ENCODE results near the gene ATP1A4.

DNA sequence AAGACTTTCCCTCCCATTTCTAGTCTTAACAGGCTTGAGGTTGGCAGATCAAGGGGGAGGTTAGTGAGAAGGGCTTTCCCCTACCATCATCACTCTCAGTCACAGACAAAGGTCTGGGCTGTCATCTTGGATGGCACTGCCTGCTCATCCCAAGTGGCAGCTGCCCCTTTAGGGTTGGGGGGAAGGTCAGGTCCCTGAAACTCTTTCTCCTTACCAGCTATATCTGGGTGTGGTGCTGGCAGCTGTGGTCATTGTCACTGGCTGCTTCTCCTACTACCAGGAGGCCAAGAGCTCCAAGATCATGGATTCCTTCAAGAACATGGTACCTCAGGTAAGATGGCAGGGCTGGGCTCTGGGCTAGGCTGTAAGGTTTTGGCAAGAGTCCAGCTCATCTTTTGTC is 27.7 kb upstream of the ATP1A4 start:
- TF ChIP-seq, protein P1, sequence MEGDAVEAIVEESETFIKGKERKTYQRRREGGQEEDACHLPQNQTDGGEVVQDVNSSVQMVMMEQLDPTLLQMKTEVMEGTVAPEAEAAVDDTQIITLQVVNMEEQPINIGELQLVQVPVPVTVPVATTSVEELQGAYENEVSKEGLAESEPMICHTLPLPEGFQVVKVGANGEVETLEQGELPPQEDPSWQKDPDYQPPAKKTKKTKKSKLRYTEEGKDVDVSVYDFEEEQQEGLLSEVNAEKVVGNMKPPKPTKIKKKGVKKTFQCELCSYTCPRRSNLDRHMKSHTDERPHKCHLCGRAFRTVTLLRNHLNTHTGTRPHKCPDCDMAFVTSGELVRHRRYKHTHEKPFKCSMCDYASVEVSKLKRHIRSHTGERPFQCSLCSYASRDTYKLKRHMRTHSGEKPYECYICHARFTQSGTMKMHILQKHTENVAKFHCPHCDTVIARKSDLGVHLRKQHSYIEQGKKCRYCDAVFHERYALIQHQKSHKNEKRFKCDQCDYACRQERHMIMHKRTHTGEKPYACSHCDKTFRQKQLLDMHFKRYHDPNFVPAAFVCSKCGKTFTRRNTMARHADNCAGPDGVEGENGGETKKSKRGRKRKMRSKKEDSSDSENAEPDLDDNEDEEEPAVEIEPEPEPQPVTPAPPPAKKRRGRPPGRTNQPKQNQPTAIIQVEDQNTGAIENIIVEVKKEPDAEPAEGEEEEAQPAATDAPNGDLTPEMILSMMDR (IDR thresholded peaks at IDR 0.05): no peak
- no peak for TF ChIP-seq POLR2A (IDR thresholded peaks at IDR 0.05)
